Mucosa of descending colon (tissue), 3 donors: ENCODE measurements around the gene FAM24A. TPM values are rescaled to one million over a fixed set of nuclear protein-coding genes. Genes with fewer than 3 reads are reported as not detected.
"Not testable (repeated sequence)": the region's sequence is repeated elsewhere in the genome, so short reads cannot be mapped to it uniquely, and the experiment has no call there.

Experiments
- ATAC-seq: fragments of 200-7000 bp; cut with Tn5 transposase; one replicate; pipeline ENCODE4 v1.9.1; 2020; ENCODE audit warnings: mild to moderate bottlenecking, moderate library complexity
- DNase-seq, 3 donors: peaks; one replicate each; pipeline ENCODE4 v3.0.0-alpha.2; 2020
- H3K36me3 ChIP-seq: fragments of 200-600 bp; one replicate; pipeline ENCODE4 v1.8.0; 2021; ENCODE audit warnings: low read depth, mild to moderate bottlenecking
- H3K4me1 ChIP-seq: fragments of 200-600 bp; one replicate; pipeline ENCODE4 v1.8.0; 2021; ENCODE audit warnings: low read depth, mild to moderate bottlenecking
- H3K4me3 ChIP-seq: fragments of 200-600 bp; one replicate; pipeline ENCODE4 v1.8.0; 2021; ENCODE audit warnings: mild to moderate bottlenecking
- H3K9me3 ChIP-seq: fragments of 200-600 bp; one replicate; pipeline ENCODE4 v1.8.0; 2021; ENCODE audit warnings: mild to moderate bottlenecking
- intact Hi-C, 2 donors: fragments of 100-400 bp; cut with DNase I in 1 of 2; cut with micrococcal nuclease in 1 of 2; formaldehyde crosslinking; loops; one replicate each; pipeline versions ENCODE4 v1.11.0 to v1.11.1; 2022; cut with DNase I, micrococcal nuclease
- total RNA-seq, 3 donors: library from RNA; stranded (reverse); fragmentation: NEBNext Ultra II Directional in 2 of 3; extraction: Animal tissue kit (Norgen Biotek cat#: 25700) in 2 of 3; gene quantifications; one replicate each; pipeline versions ENCODE4 v1.2.1 to v1.2.4, GENCODE V29; 2021 to 2023
- TF ChIP-seq, protein P1 (sequence below): fragments of 200-600 bp; IDR thresholded peaks from one replicate; pipeline ENCODE4 v1.8.0; 2022; ENCODE audit warnings: antibody characterized with exemption, mild to moderate bottlenecking
- donor health status: DM: no; HTN: no; CAD: no; lungs with moderate emphysema.
- donor health status: DM: no; HTN: no; CAD: no.
- donor health status: DM: no; HTN: yes; CAD: no.

Gene FAM24A
- total RNA-seq, 3 donors from 2014 or later: not detected

GRCh38 chr10:122882766-122883165 lies 27.6 kb upstream of the FAM24A start:
- DNase-seq (no peak), ATAC-seq (no peak)
- Histone ChIP-seq H3K36me3 (no peaks in the 10 kb centered on the region), H3K4me1 (peaks cover 4% of the 10 kb centered on the region), H3K4me3 (no peak overlapping the region), H3K9me3 (no peaks in the 10 kb centered on the region)
- intact Hi-C loops: no loop called here
- TF ChIP-seq, protein P1, sequence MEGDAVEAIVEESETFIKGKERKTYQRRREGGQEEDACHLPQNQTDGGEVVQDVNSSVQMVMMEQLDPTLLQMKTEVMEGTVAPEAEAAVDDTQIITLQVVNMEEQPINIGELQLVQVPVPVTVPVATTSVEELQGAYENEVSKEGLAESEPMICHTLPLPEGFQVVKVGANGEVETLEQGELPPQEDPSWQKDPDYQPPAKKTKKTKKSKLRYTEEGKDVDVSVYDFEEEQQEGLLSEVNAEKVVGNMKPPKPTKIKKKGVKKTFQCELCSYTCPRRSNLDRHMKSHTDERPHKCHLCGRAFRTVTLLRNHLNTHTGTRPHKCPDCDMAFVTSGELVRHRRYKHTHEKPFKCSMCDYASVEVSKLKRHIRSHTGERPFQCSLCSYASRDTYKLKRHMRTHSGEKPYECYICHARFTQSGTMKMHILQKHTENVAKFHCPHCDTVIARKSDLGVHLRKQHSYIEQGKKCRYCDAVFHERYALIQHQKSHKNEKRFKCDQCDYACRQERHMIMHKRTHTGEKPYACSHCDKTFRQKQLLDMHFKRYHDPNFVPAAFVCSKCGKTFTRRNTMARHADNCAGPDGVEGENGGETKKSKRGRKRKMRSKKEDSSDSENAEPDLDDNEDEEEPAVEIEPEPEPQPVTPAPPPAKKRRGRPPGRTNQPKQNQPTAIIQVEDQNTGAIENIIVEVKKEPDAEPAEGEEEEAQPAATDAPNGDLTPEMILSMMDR: no peak

GRCh38 chr10:122884166-122884565 lies 26.2 kb upstream of the FAM24A start:
- no peaks in the 10 kb centered on the region for H3K36me3 ChIP-seq
- H3K4me3 ChIP-seq: no peak overlapping the region
- DNase-seq: no peak
- intact Hi-C loops: no loop called here
- peaks cover 4% of the 10 kb centered on the region for H3K4me1 ChIP-seq
- H3K9me3 ChIP-seq: no peaks in the 10 kb centered on the region
- no peak for ATAC-seq
- TF ChIP-seq, protein P1: no peak

DNA sequence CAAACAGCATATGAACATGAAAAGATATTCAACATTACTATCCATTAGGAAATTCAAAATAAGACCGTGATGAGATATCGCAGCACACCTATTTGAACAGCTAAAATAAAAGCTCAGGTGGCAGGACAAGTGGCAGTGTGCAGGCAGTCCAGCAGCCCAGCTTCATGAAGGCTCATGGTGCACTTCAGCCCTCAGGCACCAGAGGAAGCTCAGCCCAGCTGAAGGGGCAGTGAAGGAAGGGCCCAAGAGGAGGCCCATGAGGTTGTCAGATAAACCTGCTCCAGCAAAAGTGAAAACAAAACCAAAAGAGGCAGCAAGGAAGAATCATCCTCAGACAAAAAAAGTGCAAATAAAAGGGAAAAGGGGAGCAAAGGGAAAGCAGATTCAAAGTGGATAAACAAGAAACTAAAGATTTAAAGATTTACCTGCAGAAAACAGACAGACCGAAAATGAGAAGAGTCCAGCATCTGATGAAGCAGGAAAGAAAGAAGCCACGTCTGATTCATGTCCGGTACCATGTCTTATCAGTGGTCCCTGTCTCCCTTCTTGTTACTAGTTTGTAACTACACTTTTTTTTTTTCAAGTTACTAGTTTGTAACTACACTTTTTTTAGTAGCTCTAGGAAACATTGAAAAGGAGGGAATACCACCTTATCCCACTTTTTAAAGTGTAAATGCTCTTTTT lies 16.0 kb upstream of the FAM24A start:
- ATAC-seq: no peak
- no peaks in the 10 kb centered on the region for H3K9me3 ChIP-seq
- intact Hi-C loops: no loop called here
- no peak overlapping the region for H3K4me3 ChIP-seq
- no peaks in the 10 kb centered on the region for H3K36me3 ChIP-seq
- no peaks in the 10 kb centered on the region for H3K4me1 ChIP-seq
- no peak for DNase-seq
- TF ChIP-seq, protein P1: no peak

DNA sequence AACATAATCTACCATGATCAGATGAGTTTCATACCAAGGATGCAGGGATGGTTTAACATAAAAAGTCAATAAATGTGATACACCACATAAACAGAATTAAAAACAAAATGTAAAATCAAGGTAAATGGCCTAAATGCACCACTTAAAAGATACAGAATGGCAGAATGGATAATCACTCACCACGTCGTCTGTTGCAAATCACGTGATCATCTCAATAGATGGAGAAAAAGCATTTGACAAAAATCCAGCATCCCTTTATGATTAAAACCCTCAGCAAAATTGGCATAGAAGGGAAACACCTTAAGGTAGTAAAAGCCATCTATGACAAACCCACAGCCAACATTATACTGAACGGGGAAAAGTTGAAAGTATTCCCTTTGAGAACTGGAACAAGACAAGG lies 6.5 kb upstream of the FAM24A start:
- ATAC-seq, H3K4me1 ChIP-seq, H3K36me3 ChIP-seq, H3K9me3 ChIP-seq, DNase-seq, intact Hi-C loops, H3K4me3 ChIP-seq: not testable (repeated sequence)

- intact Hi-C loops: no loop called here
- no peak overlapping the region for H3K4me3 ChIP-seq
Observed at GRCh38 chr10:122911889-122912484, 1.6 kb downstream of the FAM24A start.

GRCh38 chr10:122915700-122916099 lies 5.3 kb downstream of the FAM24A start:
- intact Hi-C loops: no loop called here
- ATAC-seq: no peak
- Histone ChIP-seq H3K4me3 (no peak overlapping the region), H3K36me3 (no peaks in the 10 kb centered on the region), H3K4me1 (no peaks in the 10 kb centered on the region), H3K9me3 (no peaks in the 10 kb centered on the region)
- DNase-seq: no peak
- TF ChIP-seq, protein P1: no peak

More at GRCh38 chr10:122911889-122912484, 1.6 kb downstream of the FAM24A start:
- TF ChIP-seq, protein P1: no peak
- Histone ChIP-seq H3K4me1 (no peaks in the 10 kb centered on the region), H3K36me3 (no peaks in the 10 kb centered on the region), H3K9me3 (no peaks in the 10 kb centered on the region)
- DNase-seq (peak in 2 of 3 donors; percentile 68 to 70), ATAC-seq (peak; percentile 77)
